ENCODE measurements around the gene TMOD1. TPM values are rescaled to one million over a fixed set of nuclear protein-coding genes. Genes with fewer than 3 reads are reported as not detected.

Gene TMOD1
- total RNA-seq, 4 donors from 2014 or later: 1.8 to 4.9 (median 2.9) TPM

- DNase-seq (ENCODE audit: low spot score in 2 of 2): peak in 1 of 2 donors; percentile 91
These were observed 130.9 kb downstream of the TMOD1 start for GRCh38 chr9:97632248-97632984.

GRCh38 chr9:97632985-97633858 lies 131.8 kb downstream of the TMOD1 start, which contains the start of the genes NCBP1 and TSTD2:
NCBP1 (plus strand) TSS chr9:97633821; CDS start chr9:97633882, 61 bp downstream.
TSTD2 (minus strand) TSS chr9:97633368; CDS start chr9:97627562, 5,806 bp downstream.
- intact Hi-C loops (cut with DNase I; ENCODE audit: low total_unique reads): no loop called here
- DNase-seq (ENCODE audit: low spot score in 2 of 2): peak; percentile 96 to 99
- TF ChIP-seq, protein P1, sequence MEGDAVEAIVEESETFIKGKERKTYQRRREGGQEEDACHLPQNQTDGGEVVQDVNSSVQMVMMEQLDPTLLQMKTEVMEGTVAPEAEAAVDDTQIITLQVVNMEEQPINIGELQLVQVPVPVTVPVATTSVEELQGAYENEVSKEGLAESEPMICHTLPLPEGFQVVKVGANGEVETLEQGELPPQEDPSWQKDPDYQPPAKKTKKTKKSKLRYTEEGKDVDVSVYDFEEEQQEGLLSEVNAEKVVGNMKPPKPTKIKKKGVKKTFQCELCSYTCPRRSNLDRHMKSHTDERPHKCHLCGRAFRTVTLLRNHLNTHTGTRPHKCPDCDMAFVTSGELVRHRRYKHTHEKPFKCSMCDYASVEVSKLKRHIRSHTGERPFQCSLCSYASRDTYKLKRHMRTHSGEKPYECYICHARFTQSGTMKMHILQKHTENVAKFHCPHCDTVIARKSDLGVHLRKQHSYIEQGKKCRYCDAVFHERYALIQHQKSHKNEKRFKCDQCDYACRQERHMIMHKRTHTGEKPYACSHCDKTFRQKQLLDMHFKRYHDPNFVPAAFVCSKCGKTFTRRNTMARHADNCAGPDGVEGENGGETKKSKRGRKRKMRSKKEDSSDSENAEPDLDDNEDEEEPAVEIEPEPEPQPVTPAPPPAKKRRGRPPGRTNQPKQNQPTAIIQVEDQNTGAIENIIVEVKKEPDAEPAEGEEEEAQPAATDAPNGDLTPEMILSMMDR (IDR thresholded peaks at IDR 0.05): no peak
- TF ChIP-seq POLR2A (IDR thresholded peaks at IDR 0.05): peak in 1 of 2 donors; percentile 29
- H3K4me3 ChIP-seq (ENCODE audit: low read depth, poor library complexity, severe bottlenecking): peak within 1 kb of the TSS; percentile 93
- WGBS, 2 donors: 0% methylated on average over 45 to 51 of the region's 83 CpGs

More at GRCh38 chr9:97632248-97632984, 130.9 kb downstream of the TMOD1 start:
- intact Hi-C loops (cut with DNase I; ENCODE audit: low total_unique reads): no loop called here
- H3K4me3 ChIP-seq (ENCODE audit: low read depth, poor library complexity, severe bottlenecking): peak overlapping the region; percentile 93
- WGBS, 2 donors: 2% methylated on average over 27 of the region's 27 CpGs
- no peak for TF ChIP-seq POLR2A (IDR thresholded peaks at IDR 0.05)
- TF ChIP-seq, protein P1 (IDR thresholded peaks at IDR 0.05): no peak

- DNase-seq (ENCODE audit: low spot score in 2 of 2): no peak
- intact Hi-C loops (cut with DNase I; ENCODE audit: low total_unique reads): no loop called here
- 0 to 1% methylated on average over 31 to 43 of the region's 43 CpGs for WGBS, 2 donors
- H3K4me3 ChIP-seq (ENCODE audit: low read depth, poor library complexity, severe bottlenecking): peak overlapping the region; percentile 93
- TF ChIP-seq, protein P1 (IDR thresholded peaks at IDR 0.05): no peak
- TF ChIP-seq POLR2A (IDR thresholded peaks at IDR 0.05): no peak
These were observed 132.5 kb downstream of the TMOD1 start for GRCh38 chr9:97633859-97634490.

DNA sequence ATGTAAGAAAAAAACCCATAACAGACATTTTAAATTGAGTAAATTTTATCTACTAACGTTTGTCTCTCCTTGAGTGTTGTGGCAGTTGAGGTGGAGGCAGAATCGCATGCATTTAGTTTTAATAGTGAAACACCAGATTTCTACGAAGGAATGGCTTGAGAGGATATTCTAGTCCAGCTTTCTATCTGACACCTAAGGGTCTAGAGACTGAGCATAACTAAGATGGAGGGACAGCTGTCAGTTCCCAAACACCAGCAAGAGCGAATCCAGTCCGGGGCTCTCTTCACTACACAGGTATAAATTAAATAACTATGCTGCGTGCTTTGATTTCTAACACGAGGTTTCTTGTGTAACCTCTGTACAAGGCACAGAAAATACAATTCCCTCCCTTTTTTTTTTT lies 133.6 kb downstream of the TMOD1 start:
- H3K4me3 ChIP-seq (ENCODE audit: low read depth, poor library complexity, severe bottlenecking): no peak overlapping the region
- 70 to 75% methylated on average over 7 of the region's 7 CpGs for WGBS, 2 donors
- TF ChIP-seq, protein P1 (IDR thresholded peaks at IDR 0.05): no peak
- no peak for TF ChIP-seq POLR2A (IDR thresholded peaks at IDR 0.05)
- intact Hi-C loops (cut with DNase I; ENCODE audit: low total_unique reads): no loop called here
- no peak for DNase-seq (ENCODE audit: low spot score in 2 of 2)

DNA sequence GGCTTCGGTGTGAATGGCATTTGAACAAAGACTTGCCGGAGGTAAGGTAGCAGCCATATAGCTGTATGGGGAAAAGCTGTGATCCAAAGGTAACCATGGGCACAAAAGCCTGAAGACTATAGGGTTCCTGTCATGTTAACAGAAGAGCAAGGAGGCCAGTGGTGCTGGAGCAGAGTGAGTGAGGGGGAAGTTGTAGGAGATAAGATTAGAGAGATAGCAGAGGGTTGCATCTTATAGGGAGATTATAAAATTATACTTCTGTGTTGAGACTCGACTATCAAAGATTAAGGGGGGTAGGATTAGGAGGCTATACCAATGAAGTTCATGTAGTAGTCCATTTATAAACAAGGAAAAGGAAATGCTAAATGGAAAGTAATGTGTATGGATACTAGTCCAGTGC lies 135.4 kb downstream of the TMOD1 start:
- 78 to 80% methylated on average over 3 of the region's 3 CpGs for WGBS, 2 donors
- TF ChIP-seq, protein P1 (IDR thresholded peaks at IDR 0.05): no peak
- TF ChIP-seq POLR2A (IDR thresholded peaks at IDR 0.05): no peak
- no peak overlapping the region for H3K4me3 ChIP-seq (ENCODE audit: low read depth, poor library complexity, severe bottlenecking)
- intact Hi-C loops (cut with DNase I; ENCODE audit: low total_unique reads): no loop called here
- no peak for DNase-seq (ENCODE audit: low spot score in 2 of 2)
